ENCODE data around the gene LDLRAD4. TPM values are rescaled to one million over a fixed set of nuclear protein-coding genes. Genes with fewer than 3 reads are reported as not detected.
"Not testable (repeated sequence)": the region's sequence is repeated elsewhere in the genome, so short reads cannot be mapped to it uniquely, and the experiment has no call there.

LDLRAD4 gene
- total RNA-seq, 2 donors from 2014 or later = 11.7 to 17.0 TPM

- Histone ChIP-seq H3K4me1 (no peaks in the 10 kb centered on the region), H3K27me3 (no peaks in the 10 kb centered on the region), H3K36me3 (no peaks in the 10 kb centered on the region), H3K4me3 (no peak overlapping the region), H3K9me3 (no peaks in the 10 kb centered on the region), H3K9ac (ENCODE audit: low read depth in 2 of 2, low read length in 2 of 2) (no peak overlapping the region), H3K27ac (no peak overlapping the region)
- TF ChIP-seq, protein P1, sequence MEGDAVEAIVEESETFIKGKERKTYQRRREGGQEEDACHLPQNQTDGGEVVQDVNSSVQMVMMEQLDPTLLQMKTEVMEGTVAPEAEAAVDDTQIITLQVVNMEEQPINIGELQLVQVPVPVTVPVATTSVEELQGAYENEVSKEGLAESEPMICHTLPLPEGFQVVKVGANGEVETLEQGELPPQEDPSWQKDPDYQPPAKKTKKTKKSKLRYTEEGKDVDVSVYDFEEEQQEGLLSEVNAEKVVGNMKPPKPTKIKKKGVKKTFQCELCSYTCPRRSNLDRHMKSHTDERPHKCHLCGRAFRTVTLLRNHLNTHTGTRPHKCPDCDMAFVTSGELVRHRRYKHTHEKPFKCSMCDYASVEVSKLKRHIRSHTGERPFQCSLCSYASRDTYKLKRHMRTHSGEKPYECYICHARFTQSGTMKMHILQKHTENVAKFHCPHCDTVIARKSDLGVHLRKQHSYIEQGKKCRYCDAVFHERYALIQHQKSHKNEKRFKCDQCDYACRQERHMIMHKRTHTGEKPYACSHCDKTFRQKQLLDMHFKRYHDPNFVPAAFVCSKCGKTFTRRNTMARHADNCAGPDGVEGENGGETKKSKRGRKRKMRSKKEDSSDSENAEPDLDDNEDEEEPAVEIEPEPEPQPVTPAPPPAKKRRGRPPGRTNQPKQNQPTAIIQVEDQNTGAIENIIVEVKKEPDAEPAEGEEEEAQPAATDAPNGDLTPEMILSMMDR (IDR thresholded peaks at IDR 0.05) = no peak
- intact Hi-C loops (cut with DNase I) = no loop called here
- DNase-seq = no peak
Measured at GRCh38 chr18:13486284-13486683, 267.7 kb downstream of the LDLRAD4 start.

DNA sequence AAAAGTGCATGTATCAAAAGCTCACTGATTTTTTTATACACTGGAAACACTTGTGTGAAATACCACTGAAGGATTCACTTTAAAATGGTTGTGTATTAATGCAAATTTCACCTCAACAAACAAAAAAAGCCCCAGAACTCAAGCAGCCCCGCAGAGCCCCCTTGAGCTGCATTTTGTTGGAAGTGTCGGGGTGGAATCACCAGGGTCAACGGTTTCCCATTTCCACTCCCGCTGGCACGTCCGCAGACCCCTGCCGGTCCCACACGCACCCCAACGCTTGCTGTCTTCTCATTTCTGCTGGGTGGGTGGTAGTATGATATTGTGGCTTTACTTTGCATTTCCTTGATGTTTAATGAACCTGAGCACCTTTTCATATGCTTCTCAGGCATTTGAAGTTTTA, 268.1 kb downstream of the LDLRAD4 start:
- no peak for DNase-seq
- TF ChIP-seq, protein P1 (IDR thresholded peaks at IDR 0.05) = no peak
- no peak overlapping the region for H3K9ac ChIP-seq (ENCODE audit: low read depth in 2 of 2, low read length in 2 of 2)
- no peaks in the 10 kb centered on the region for H3K36me3 ChIP-seq
- intact Hi-C loops (cut with DNase I) = no loop called here
- no peak overlapping the region for H3K4me3 ChIP-seq
- H3K9me3 ChIP-seq = no peaks in the 10 kb centered on the region
- H3K27me3 ChIP-seq = no peaks in the 10 kb centered on the region
- no peak overlapping the region for H3K27ac ChIP-seq
- H3K4me1 ChIP-seq = no peaks in the 10 kb centered on the region

DNA sequence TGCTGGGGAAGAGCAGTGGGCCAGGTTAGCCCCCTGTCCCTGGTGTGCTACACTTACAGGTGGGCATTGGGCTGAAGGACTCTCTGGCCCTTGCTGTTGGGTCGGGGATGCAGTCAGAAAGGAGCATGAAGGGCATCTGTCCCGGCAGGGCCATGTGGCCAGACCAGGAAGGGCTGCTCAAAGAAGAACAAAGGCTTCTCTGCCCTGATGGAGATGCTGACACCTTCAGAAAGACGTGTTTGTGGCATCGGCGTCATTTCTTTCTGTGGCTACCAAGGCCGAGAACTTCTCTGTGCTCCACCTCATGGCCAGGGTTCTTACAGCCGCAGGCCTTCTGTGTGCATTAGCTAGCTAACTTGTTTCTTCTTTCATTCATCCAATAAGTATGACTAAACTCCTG, 268.7 kb downstream of the LDLRAD4 start:
- DNase-seq = no peak
- intact Hi-C loops (cut with DNase I) = no loop called here
- no peak overlapping the region for H3K27ac ChIP-seq
- no peaks in the 10 kb centered on the region for H3K36me3 ChIP-seq
- H3K4me1 ChIP-seq = no peaks in the 10 kb centered on the region
- H3K27me3 ChIP-seq = no peaks in the 10 kb centered on the region
- no peaks in the 10 kb centered on the region for H3K9me3 ChIP-seq
- H3K9ac ChIP-seq (ENCODE audit: low read depth in 2 of 2, low read length in 2 of 2) = no peak overlapping the region
- TF ChIP-seq, protein P1 (IDR thresholded peaks at IDR 0.05) = no peak
- H3K4me3 ChIP-seq = no peak overlapping the region

DNA sequence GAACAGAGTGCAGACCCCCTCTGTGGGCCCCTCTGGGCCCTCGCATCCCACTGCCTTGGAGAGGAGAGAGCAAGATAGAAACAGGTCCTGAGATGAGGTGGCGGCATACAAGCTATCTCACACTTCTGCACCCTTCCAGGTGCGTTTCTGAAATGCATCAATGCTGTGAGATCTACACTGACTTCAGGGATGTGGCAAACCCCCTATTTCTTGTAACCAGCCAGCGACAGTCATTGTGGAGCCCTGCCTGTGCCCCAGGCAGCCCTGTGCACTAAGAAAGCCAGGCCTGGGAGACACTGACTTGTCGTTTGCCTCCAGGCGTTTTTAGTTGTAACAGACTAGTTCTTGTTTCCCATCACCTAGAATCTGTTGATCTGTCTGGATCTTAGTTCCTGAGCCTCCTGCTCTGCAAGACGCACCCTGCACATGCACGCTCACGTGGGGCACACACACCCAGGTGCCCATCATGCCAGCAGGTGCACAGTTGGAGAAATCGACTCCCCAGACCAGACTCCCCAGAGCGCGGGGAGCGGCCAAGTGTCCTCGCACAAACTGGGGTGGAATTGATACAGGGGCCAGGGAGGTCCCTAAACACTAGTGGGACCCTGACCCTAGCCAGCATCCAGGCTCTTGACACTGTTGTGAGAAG, 269.8 kb downstream of the LDLRAD4 start:
- DNase-seq = no peak
- Histone ChIP-seq H3K9ac (ENCODE audit: low read depth in 2 of 2, low read length in 2 of 2) (no peak overlapping the region), H3K27me3 (no peaks in the 10 kb centered on the region), H3K9me3 (no peaks in the 10 kb centered on the region), H3K36me3 (no peaks in the 10 kb centered on the region), H3K27ac (no peak overlapping the region), H3K4me1 (no peaks in the 10 kb centered on the region), H3K4me3 (no peak overlapping the region)
- intact Hi-C loops (cut with DNase I) = no loop called here
- TF ChIP-seq, protein P1 (IDR thresholded peaks at IDR 0.05) = no peak

GRCh38 chr18:13489303-13489702, 270.7 kb downstream of the LDLRAD4 start:
- H3K36me3 ChIP-seq; H3K9me3 ChIP-seq; H3K4me3 ChIP-seq; H3K9ac ChIP-seq (ENCODE audit: low read depth in 2 of 2, low read length in 2 of 2); intact Hi-C loops (cut with DNase I); DNase-seq; H3K4me1 ChIP-seq; H3K27me3 ChIP-seq; H3K27ac ChIP-seq: not testable (repeated sequence)

- Histone ChIP-seq H3K9me3 (no peaks in the 10 kb centered on the region), H3K27ac (no peak overlapping the region), H3K36me3 (no peaks in the 10 kb centered on the region), H3K4me3 (no peak overlapping the region), H3K27me3 (no peaks in the 10 kb centered on the region), H3K4me1 (no peaks in the 10 kb centered on the region), H3K9ac (ENCODE audit: low read depth in 2 of 2, low read length in 2 of 2) (no peak overlapping the region)
- TF ChIP-seq, protein P1 (IDR thresholded peaks at IDR 0.05) = no peak
- intact Hi-C loops (cut with DNase I) = no loop called here
- DNase-seq = no peak
Measured at GRCh38 chr18:13491138-13491537, 272.6 kb downstream of the LDLRAD4 start.
